ENCODE data around the gene SLC2A13.

GRCh38 chr12:39867631-39868327, 238.1 kb downstream of the SLC2A13 start:
- no peak for TF ChIP-seq CTCF (IDR thresholded peaks at IDR 0.05)
- no peak for TF ChIP-seq POLR2AphosphoS5 (IDR thresholded peaks at IDR 0.05; ENCODE audit: insufficient read depth in 1 of 2, low read depth in 1 of 2)

Data from vagina (tissue), 2 donors.